Central memory CD4-positive, alpha-beta T cell (primary cell): Measurements from ENCODE around the gene PTPRJ.

Source experiments
- DNase-seq: peaks from one replicate; pipeline ENCODE4 v3.0.0; 2022

Gene PTPRJ

DNA sequence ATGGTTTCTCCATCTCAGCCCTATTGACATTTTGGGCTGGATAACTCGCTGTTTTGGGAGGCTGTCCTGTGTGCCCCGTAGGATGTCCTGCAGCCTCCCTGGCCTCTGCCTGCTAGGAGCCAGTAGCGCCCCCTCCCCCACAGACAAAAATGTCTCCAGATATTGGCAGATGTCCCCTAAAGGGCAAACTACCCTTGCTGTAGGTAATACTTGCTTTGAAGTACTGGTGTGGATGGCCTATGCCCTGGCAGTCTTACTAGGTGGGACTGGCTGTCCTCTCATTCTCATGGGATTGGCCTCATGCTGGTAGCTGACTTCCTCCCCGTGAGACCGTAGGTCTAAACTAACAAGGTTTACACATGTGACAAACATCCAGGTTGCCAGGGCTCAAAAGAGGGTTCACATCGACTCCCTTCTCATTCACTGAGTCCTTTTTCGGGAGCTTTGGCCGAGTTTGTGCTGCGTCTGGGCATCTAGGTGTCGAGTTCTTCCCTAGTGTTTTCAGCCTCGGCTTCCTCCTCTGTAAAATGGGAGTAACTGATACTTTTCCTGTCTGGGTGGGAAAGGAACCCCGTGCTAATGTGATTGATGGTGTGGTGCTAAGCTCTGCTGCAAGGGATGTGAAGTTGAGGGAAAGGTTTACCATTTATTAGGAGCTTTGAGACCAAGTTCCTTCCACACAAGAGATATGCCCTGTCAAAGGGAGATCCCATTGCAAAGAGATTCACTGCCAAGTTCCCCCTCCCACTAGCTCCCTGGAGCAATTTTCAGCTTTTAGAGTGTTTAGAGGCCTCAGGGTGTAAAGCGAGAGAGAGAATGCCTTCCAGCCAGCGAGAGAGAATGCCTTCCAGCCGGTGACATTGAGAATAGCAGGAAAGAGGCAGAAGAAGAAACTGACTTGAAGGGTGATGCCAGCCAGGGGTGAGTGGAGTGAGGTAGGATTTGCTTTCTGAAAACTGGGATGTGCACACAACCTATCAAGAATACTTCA is 17.0 kb downstream of the PTPRJ start:
- DNase-seq, result no peak

DNA sequence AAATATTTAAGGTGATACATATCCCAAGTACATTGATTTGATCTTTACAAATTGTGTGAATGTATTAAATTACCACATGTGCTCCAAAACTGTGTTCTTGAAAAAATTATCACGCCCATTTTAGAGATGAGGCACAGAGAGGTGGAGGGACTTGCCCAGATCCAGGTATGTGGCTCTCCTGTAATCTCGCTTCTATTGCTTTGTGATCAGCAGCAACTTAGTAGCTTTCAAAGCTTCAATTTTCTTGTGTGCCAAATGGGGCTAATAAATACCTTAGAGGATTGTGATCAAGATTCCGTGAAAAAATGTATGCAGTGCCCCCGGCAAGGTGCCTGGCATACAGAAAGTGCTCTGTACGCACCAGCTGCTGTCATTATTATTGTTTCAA is 18.0 kb downstream of the PTPRJ start:
- no peak for DNase-seq

DNA sequence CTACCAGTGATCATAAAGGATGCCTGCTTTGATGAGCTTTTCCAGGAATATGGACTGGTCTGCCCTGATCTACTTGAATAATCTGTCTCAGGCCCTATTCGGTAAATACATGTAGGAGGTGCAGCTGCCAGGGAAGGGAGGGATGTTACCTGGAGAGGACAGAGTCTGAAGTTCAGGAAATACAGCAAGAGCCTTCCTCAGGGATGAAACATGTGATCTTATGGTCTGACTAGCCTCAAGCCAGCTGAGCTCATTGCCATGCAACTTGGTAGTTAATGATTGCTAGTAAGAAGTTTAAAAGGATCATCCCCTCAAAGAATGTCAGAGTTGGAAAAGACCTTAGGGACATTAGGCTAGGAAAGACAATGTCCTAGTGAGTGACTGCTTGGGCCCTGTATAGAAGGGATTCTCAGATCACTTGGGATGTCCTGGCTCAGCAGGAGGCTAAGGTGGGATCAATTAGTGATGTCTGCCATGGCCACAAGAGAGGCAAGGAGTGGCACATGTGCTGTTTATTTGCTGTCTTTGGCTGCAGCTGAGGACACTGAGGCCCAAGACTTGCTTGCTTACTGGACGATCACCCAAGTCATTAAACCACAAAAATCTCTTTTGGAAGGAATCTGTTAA is 18.5 kb downstream of the PTPRJ start:
- no peak for DNase-seq

DNA sequence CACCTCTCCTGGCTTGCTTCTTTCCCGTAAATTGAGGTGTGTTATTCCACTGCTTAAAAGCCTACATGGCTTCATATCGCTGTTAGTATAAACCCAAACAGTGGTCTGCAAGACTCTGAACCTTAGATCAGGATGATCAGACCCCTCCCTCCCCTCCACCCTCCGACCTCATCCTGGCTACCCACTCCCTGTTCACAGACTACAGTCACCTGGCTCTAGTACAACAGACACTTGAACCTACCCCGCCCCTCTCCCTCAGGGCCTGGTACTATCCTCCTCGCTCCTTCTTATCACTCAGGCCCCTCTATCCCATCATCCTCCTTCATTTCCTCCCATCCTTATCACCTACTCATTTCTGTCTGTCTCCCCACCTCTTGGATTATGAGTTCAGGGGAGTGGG is 20.1 kb downstream of the PTPRJ start:
- DNase-seq, result no peak

DNA sequence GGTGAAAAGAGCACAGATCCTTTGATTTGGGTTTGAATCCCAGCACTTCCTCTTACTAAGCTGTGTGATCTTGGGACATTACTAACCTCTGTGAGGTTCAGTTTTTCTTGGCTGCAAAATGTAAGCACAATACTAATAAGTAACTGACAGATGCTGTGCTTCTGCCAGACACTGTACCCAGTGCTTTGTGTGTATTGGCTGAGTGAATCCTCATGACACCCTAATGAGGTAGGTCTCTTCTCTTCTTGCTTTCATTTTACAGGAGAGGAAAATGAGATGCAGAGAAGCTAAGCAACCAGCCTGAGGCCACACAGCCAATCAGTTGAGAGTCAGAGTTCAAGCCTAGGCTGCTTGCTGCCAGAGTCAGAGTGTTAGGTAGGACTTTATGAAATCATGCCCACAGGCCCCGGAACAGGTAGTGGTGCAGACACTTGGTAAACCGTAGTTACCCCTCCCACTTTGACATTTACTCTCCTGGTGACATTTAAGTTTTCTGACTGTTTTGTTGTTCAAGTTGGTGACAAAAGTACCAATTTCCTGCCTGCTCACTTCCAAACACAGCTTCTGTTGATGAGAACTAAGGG is 21.2 kb downstream of the PTPRJ start:
- peak; percentile 96 for DNase-seq

DNA sequence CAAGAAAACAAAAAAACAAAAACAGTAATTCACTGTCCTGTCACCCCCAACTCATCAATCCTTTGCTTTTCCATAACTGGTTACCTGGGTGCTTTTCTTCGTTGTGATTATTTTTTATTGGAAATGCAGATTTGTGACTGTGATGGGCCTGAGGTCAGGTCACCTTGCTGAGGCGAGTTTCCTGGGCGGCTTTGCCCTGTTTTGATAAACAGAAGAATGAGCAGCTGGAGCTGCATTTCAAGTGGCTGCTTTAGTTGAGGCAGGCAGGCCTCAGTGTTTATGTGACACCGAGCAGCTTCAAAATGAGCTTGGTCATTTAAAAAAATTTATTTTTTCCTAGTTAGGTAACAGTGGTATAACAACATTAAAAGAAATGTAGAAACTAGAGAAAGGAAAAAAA is 22.2 kb downstream of the PTPRJ start:
- no peak for DNase-seq

DNA sequence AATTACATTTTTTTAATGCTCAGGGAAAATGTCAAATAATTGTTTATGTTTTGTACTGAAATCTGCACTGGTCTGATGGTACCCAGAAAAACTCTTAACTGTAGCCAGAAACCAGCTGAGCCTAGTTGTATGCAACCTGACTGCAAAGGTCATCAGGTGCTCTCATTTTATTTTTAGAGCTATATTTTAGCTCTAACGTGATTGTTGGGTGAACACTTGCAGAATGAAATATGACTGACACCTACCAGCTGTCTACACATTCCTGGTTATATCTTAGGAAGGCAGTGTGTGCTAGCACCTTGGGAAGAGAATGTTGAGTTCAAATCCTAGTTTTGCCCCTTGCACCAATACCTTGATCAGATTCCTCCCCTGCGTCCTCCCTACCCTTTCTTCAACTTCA is 23.6 kb downstream of the PTPRJ start:
- no peak for DNase-seq

DNA sequence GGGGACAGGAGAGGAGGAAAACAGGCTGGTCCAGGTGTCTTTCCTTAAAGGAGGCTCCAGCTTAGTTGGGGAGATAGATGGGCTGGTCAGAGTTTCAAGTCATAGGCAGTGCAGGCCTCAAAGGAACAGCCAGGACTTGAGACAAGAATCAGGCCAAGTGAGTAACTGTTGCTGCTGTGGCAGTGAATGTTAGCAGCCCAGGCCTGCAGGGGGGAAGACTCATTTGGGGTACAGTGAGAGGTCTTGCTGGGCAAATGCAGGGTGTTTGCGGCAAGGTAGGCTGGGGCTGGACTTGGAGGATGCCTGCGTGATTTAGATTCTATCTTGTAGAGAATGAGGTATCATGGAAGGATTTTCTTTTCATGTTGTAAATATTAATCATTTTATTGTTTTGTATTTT is 24.1 kb downstream of the PTPRJ start:
- DNase-seq, result no peak

DNA sequence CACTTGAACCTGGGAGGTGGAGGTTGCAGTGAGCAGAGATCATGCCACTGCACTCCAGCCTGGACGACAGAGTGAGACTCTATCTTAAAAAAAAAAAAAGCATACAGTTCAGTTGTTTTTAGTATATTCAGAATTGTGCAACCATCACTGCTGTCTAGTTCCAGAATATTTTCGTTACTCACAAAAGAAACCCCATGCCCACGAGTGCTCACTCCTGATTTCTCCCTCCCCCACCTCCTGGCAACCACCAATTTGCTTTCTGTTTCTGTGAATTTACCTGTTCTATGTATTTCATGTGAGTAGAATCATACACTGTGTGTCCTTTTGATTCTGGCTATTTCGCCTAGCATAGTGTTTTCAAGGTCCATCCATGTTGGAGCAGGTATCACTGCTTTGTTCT is 24.8 kb downstream of the PTPRJ start:
- DNase-seq, result peak; percentile 47

DNA sequence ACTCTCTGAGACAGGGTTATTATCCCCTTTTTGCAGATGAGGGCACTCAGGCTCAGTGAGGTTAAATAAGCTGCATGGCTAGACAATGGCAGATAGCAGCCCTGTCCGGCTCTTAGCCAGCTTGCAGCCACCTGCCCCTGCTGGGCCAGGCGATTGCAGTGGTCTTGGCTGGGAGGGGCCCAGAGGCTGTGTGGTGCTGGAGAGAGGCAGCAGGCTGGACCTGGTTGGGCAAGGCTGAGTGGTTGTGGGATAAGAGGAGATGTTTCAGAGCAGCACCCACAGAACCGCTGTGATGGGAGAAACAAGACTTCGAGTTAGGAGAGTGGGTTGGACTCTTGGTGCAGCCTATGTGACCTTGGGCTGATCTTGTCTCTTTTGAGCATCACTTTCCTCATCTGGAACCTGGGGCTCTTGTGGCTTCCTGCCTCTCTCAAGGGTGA is 25.5 kb downstream of the PTPRJ start:
- DNase-seq, result no peak

DNA sequence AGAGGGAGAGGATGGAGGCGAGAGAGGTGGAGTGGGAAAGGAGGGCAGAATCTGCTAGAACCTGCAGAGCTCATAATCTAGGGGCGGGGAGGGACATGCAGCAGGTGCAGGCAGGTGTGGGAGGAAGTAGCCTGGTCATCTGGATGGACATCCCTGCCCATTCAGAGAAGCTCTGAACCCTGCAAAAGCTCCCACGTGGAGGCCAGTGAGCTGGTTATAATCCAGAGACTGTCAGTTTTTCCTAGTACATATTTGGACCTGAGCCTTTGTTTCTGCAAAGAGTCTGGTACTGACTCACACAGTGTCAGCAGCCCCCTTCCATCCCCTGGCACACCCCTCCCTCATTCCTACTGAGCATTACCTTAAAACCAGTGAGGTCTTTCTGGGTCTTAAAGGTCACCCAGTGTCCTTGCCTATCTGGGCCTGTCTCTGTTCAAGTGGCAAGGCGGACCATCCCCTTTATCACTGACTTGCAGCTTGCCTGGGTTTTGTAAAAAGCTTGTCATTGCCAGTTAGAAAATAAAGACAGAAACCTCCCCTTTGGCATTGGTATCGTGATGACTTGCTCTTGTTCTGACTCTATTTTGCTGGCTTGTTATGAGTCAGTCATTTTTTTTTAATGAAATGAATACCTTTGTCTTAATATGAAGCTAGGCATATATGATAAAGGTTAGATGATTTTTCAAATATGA is 26.1 kb downstream of the PTPRJ start:
- DNase-seq, result no peak

DNA sequence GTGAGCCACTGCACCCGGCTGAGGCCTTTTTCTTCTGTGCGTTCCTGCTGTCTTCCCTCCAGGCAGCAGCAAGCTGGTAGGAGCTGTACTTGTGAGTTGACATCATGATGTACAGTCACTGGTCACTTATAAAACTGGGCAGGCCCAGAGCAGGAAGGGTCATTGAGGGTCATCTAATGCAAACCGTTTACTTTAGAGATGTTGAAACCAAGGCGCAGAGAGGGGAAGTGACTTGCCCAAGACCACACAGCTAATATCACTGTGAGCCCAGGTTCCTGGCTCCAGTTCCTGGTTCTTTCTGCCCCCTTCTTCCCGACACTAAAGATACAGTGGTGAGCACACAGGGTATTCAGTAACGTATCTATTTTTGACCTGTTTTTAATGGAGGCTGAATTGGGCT is 27.3 kb downstream of the PTPRJ start:
- DNase-seq, result no peak

DNA sequence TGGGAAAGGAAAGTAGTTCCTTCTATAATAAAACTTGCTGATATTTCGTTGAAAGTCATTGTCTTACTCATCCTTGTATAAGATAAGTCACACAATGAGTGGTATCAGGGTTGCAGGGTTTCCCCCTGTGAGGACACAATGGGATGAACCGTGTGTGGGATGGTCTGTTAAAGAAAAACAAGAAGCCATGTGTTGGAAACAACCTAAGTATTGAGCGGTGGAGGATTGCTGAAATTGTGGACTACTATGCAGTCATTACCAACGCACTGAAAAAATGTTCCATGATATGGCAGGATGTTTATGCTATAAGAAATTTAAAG is 28.6 kb downstream of the PTPRJ start:
- DNase-seq, result no peak

DNA sequence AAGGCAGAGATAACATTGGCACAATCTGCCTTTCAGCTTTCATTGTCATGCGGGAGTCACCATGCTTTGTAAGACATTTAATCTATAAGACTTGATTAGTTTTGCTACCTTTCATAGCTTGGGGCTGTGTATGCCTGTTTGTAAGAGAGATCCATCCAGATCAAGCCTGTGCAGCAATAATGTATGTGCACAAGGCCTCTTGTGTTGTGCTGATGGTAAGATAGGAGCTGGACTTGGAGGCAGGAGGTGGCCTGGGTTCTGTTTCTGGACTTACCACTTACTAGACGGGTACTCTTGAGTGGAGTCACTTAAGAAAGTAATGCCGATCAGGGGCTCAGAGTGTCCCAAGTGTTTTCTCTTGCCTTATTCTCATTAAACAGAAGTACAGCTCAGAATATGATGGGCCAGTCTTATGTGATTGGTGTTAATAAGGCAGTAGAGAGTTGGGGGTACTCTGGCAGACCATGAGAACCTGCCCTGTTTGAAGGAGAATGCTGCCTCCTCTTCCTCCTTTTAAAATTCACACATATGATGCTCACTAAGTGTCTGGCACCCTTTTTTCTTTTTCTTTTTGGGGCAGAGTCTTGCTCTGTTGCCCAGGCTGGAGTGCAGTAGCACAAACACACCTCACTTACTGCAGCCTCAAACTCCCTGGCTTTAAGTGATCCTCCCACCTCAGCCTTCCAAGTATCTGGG is 30.9 kb downstream of the PTPRJ start:
- no peak for DNase-seq

DNA sequence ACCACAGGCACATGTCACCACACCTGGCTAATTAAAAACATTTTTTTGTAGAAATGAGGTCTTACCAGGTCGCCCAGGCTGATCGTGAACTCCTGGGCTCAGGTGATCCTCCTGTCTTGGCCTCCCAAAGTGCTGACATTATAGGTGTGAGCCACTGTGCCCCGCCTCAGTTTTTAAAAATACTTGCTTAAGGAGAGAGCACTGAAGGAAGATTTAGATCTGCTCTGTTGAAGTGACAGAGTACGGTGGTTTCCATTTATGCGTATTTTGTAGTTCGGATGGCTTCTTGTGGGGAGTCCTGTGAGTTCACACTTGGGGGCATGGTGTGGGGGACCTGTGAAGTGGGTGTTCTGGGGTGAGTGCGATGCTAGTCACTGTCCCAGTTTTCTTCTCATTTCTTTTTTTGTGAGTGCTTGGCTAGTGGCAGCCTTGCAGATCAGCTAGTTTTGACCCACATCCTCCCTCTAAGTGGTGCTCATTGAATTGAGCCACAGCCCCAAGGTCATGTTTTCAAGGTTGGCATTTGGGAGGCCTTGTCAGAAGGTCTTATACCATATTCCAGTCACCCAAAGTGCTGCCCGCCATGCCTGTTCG is 31.5 kb downstream of the PTPRJ start:
- DNase-seq, result peak; percentile 75

DNA sequence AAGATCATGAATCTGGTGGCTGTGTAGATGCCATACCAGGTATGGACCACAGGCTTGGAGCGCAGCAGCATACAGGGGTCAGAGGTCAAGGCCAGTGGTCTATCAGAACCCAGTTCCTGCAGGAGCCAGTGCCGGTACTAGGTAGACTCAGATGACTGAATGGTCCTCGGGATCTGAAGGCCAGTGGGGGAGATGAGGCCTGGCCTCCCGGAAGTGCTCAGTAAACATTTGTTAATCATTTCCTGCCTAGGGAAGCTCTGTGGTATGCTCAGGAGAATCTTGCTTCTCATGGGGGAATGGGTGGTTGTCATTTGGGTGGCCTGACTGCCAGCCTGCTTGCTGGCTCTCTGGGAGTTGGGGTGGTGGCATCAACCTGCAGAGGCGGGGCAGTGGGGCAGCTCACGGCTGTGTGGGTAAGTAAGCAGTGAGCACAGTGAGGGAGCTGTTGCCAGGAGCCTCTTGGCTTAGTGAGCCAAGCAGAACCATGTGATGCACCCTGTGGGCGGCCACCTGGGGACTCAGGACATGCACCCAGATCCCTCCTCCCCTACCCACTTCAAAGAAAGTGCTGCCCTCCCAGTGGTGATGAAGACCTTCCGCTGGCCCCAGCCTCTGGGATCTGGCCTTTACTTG is 33.0 kb downstream of the PTPRJ start:
- peak; percentile 47 for DNase-seq

DNA sequence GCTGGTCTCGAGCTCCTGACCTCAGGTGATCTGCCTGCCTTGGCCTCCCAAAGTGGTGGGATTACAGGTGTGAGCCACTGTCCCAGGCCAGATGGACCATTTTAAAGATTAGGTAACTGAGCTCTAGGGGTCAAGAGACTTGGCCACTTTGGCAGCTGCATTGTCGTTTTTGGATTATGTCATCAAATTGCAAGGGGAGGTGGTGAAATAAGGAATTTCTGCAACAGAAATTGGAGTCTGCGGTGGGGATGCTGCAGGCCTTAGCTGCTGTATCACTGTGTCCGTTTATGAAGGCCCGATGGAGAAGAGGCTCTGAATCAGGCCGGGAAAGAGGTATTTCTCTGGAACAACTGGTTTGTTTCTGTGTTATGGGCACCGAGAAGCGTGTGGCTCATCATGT is 34.6 kb downstream of the PTPRJ start:
- DNase-seq, result no peak

DNA sequence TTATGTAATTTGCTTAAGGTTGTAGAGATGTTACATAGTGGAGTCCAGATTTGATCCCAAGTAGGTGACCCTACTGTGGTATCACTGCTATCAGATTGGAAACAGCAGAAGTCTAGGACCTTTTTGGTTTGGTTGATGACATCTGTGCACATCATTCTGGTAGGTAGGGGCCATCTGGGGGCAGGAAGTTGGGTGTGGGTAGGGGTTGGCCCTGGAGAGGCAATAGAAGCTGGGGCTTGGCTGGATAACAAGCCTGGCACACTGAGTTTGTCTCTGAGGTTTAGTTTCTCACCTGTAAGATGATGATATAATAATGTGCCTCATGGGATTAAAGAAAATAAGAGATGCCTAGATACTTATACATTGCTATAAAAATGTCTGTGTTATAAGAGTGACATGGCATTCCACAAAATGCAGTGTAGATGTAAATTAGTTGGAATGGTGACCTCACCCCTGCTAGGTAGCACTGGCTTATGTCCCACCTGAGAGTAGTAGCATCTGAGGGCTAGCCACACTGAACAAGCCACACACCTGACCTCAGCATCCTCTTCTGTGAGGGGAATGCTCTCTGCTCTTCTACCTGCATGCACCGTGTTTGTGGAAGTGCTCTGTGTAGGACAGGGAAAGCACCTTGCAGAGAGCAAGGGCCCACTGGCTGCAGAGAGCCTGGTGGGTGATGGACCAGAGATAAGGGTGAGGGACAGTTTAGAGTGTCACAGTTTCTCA is 36.9 kb downstream of the PTPRJ start:
- DNase-seq, result peak; percentile 69

DNA sequence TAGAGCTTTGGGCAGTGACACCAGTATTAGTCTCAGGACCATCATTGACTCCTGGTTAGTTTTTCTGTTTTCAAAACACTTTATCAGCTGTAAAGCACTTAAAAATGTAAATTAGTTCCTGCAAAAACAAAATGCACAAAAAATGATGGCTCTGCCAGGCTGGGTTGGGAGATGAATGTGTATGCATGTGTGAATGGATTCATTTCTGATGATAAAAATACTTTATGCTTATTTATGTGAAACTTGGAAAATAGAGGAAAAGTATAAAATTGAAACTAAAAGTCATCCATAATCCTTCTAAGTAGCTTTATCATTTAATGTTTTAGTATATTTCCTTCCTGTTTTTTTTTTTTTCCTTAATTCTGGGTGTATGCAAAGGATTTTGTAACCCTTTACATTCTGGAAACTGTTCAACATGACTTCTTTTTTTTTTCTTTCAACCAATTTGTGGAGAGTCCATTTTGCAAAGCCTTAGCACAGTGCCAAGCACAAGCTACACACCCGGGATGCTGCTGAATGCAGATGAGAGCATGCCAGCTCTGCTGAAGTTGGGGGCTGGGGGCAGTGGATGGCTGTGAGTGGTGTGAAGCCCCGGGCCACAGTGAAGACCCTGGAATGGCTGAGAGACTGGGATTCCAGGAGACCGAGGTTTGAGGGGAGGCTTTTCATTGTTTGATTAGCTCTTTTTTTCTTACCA is 37.6 kb downstream of the PTPRJ start:
- no peak for DNase-seq

DNA sequence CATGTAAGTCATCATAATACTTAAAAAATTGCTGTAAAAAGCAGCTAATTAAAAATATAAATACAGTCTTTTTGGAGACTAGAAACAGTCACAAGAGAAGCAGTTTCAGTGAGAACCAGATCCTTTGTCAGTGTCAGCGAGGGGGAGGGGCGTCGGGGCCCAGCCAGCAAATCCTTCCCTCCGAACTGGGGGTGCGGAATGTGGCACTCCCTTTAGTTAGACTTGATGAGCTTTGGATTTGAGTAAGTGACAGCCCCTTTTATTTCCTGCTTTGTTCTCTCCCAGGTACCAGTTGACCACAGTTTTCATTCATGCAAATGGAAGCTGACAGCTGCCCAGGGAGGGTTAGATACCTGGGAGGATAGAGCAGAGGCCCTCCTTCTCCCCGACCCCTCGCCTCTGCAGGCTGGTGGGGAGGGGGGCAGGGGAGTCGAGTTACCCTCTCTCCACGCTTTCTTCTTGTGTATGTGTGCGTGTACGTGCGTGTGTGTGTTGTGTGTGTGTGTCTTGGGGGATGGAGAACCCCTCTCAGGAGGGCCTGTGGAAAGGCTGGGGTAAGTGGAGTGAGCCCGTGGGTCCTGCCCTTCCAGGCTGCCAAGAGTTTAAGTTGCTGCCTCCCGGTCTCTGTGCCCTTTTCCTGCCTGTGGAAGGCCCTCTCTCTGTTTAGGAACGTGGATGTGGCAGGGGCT is 38.3 kb downstream of the PTPRJ start:
- DNase-seq, result no peak
